ES-I3 (cell line): ENCODE results near the gene FOXN3.

ENCODE experiments used
- H3K36me3 ChIP-seq: 2 replicates; pipeline ENCODE4 v1.6.1; 2013; ENCODE audit warnings: mild to moderate bottlenecking, low read length, control low read depth, moderate library complexity; ENCODE audit not compliant: insufficient read depth
- H3K4me1 ChIP-seq: 2 replicates; pipeline ENCODE4 v1.6.1; 2013; ENCODE audit warnings: mild to moderate bottlenecking, control low read depth, low read length; ENCODE audit not compliant: insufficient read depth
- H3K9ac ChIP-seq: 2 replicates; pipeline ENCODE4 v1.6.1; 2013; ENCODE audit warnings: low read depth, mild to moderate bottlenecking, low read length, moderate library complexity
- H3K9me3 ChIP-seq: 2 replicates; pipeline ENCODE4 v1.6.1; 2013; ENCODE audit warnings: mild to moderate bottlenecking, low read length, moderate library complexity; ENCODE audit not compliant: control insufficient read depth, insufficient read depth

Gene FOXN3

GRCh38 chr14:89107626-89108025 is 309.4 kb downstream of the FOXN3 start:
- no peaks in the 10 kb centered on the region; the same call in 1 of the 2 replicates for H3K9me3 ChIP-seq
- no peaks in the 10 kb centered on the region for H3K36me3 ChIP-seq
- H3K4me1 ChIP-seq, result no peaks in the 10 kb centered on the region
- no peak overlapping the region for H3K9ac ChIP-seq
